HG03064 (cell line): ENCODE results near the gene PORCN.
A peak's percentile ranks its signal among the peaks of the same experiment; 100 is the strongest.

Experiments
- ATAC-seq: cut with Tn5 transposase; IDR thresholded peaks from one replicate; pipeline ENCODE4 v1.9.1; 2021; ENCODE audit warnings: low read depth; ENCODE audit not compliant: unreplicated experiment

PORCN gene

GRCh38 chrX:48508400-48509244 is at the start of gene PORCN:
Gene PORCN (plus strand): TSS chrX:48508992. CDS start chrX:48509821, 829 bp downstream.
- ATAC-seq: peak; percentile 65

- ATAC-seq: no peak
These were observed 49.3 kb upstream of the PORCN start for GRCh38 chrX:48459483-48459882.

GRCh38 chrX:48460031-48460430 is 48.8 kb upstream of the PORCN start:
- ATAC-seq: no peak

GRCh38 chrX:48460606-48461005 is 48.2 kb upstream of the PORCN start:
- ATAC-seq: no peak

GRCh38 chrX:48461830-48462229 is 47.0 kb upstream of the PORCN start:
- ATAC-seq: no peak

GRCh38 chrX:48465336-48465933 is 43.4 kb upstream of the PORCN start:
- ATAC-seq: no peak

- ATAC-seq: no peak
These were observed 42.1 kb upstream of the PORCN start for GRCh38 chrX:48466696-48467095.

- no peak for ATAC-seq
These were observed 41.5 kb upstream of the PORCN start for GRCh38 chrX:48467281-48467761.

- ATAC-seq: no peak
These were observed 40.5 kb upstream of the PORCN start for GRCh38 chrX:48468247-48468671.

GRCh38 chrX:48468693-48469691 is 39.8 kb upstream of the PORCN start:
- ATAC-seq: no peak

- ATAC-seq: no peak
These were observed 38.5 kb upstream of the PORCN start, which contains the start of gene SLC38A5 for GRCh38 chrX:48470110-48470832. Gene SLC38A5 (minus strand): TSS chrX:48470260. CDS start chrX:48467924, 2,336 bp downstream.

- no peak for ATAC-seq
These were observed 38.0 kb upstream of the PORCN start for GRCh38 chrX:48470833-48471118.

GRCh38 chrX:48471504-48471903 is 37.3 kb upstream of the PORCN start:
- no peak for ATAC-seq

- no peak for ATAC-seq
These were observed 36.6 kb upstream of the PORCN start for GRCh38 chrX:48472225-48472624.

- ATAC-seq: no peak
These were observed 35.7 kb upstream of the PORCN start for GRCh38 chrX:48472851-48473703.

GRCh38 chrX:48473704-48473990 is 35.1 kb upstream of the PORCN start:
- ATAC-seq: no peak

- no peak for ATAC-seq
These were observed 34.7 kb upstream of the PORCN start for GRCh38 chrX:48474127-48474526.

- ATAC-seq: no peak
These were observed 34.2 kb upstream of the PORCN start for GRCh38 chrX:48474581-48474980.

- ATAC-seq: no peak
These were observed 33.5 kb upstream of the PORCN start for GRCh38 chrX:48475296-48475695.
